Vagina (tissue), 2 donors: ENCODE results near the gene SGIP1. TPM values are rescaled to one million over a fixed set of nuclear protein-coding genes. Genes with fewer than 3 reads are reported as not detected.

Experiments
- DNase-seq, 2 donors: peaks; one replicate each; pipeline ENCODE4 v3.0.0-alpha.2; 2017; ENCODE audit errors: extremely low spot score in 2 of 2
- H3K27ac ChIP-seq: fragments of 200-600 bp; sonication (generic); one replicate; pipeline ENCODE4 v1.5.1; 2019
- H3K27me3 ChIP-seq: fragments of 200-600 bp; sonication (generic); one replicate; pipeline ENCODE4 v1.5.1; 2019
- H3K36me3 ChIP-seq, 2 donors: fragments of 200-600 bp; sonication (generic); one replicate each; pipeline ENCODE4 v1.5.1; 2017 to 2019
- H3K4me1 ChIP-seq: fragments of 200-600 bp; sonication (generic); one replicate; pipeline ENCODE4 v1.5.1; 2019
- H3K4me3 ChIP-seq, 2 donors: fragments of 200-600 bp; sonication (generic); 1 replicate in 1 of 2; 2 replicates in 1 of 2; pipeline ENCODE4 v1.5.1; 2016 to 2019
- H3K9me3 ChIP-seq: fragments of 200-600 bp; sonication (generic); one replicate; pipeline ENCODE4 v1.5.1; 2019
- POLR2A ChIP-seq, 2 donors: fragments of 450-650 bp; IDR thresholded peaks; one replicate each; pipeline ENCODE4 v1.6.1; 2017; ENCODE audit warnings: antibody characterized with exemption in 2 of 2, mild to moderate bottlenecking in 2 of 2, moderate library complexity in 2 of 2
- POLR2AphosphoS5 ChIP-seq, 2 donors: sonication (generic); formaldehyde crosslinking; IDR thresholded peaks; one replicate each; pipeline ENCODE4 v1.9.0; 2017; ENCODE audit warnings: antibody characterized with exemption in 2 of 2, mild to moderate bottlenecking in 2 of 2, low read depth in 1 of 2; ENCODE audit not compliant: insufficient read depth in 1 of 2
- intact Hi-C: fragments of 100-400 bp; cut with DNase I; formaldehyde crosslinking; loops from one replicate; pipeline ENCODE4 v1.15.1; 2023
- total RNA-seq: library from RNA; depleted of rRNA; stranded (reverse); fragments of >200 nt; gene quantifications from one replicate; pipeline ENCODE4 v1.2.3, GENCODE V29; 2016
- TF ChIP-seq, protein P1 (sequence below), 3 experiments: fragments of 450-650 bp in 2 of 3; fragments of 200-600 bp in 1 of 3; sonication (generic) in 1 of 3; IDR thresholded peaks; one replicate each; pipeline ENCODE4 v1.5.1; 2017 to 2019; ENCODE audit warnings: antibody characterized with exemption in 3 of 3, mild to moderate bottlenecking in 2 of 3, moderate library complexity in 2 of 3

The SGIP1 gene
- total RNA-seq, 1 donor from 2014 or later: 14.0 TPM

DNA sequence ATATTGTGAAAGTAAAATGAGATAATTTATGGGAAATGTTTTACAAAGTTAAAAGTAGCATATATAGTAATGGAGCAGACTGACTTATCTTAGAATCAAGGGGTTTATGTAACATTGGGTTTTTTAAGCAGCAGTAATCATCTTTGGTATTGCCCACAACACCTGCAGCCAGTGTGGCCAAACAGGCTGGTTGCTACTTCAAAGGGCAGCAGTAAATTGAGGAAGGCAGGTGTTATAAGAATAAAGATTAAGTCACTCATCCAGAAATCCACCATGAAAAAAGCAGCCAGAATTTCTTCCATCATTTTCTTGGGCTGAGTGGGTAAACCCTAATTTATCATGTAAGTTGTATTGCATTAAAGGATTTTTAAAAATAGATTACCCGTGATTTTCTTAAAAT, 235.0 kb downstream of the SGIP1 start:
- DNase-seq: no peak
- no peaks in the 10 kb centered on the region for H3K36me3 ChIP-seq
- intact Hi-C loops: no loop called here

DNA sequence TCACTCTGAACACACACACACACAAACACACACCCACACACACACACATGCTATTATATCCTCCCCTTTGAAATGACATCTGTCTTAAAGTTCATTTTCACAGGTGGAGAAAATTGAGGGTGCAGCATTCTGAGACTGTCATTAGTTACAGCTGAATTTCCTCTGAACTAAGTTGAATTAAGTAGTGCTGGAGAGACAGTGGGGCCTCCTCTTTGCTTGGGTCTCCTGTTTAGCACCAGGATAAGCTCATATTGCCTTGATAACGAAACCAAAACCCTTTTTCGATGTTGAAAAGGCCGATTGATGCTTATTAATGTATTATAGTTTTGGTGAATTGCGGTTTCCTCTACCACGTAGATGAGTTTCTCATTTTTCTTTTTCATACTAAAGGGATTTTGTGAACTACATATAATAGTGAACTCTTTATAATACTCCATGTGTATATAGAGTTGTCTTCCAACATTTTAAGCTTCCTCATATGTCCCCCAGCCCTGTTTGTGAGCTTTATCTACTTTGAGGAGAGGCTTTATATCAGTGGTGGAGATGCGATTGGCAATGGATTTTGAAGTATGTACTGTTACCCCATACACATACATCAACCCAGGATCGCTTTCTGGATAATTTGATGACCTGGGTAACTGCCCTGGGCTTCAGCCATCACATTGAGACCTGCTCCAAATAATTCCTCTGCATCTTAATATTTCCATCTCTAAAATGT, 235.7 kb downstream of the SGIP1 start:
- H3K27ac ChIP-seq: no peak overlapping the region
- no peak for DNase-seq
- no peaks in the 10 kb centered on the region for H3K4me1 ChIP-seq
- no peaks in the 10 kb centered on the region for H3K9me3 ChIP-seq
- no peaks in the 10 kb centered on the region for H3K27me3 ChIP-seq
- TF ChIP-seq POLR2AphosphoS5 (IDR thresholded peaks at IDR 0.05; ENCODE audit: insufficient read depth in 1 of 2, low read depth in 1 of 2) (no peak), POLR2A (IDR thresholded peaks at IDR 0.05) (no peak)
- TF ChIP-seq, protein P1, sequence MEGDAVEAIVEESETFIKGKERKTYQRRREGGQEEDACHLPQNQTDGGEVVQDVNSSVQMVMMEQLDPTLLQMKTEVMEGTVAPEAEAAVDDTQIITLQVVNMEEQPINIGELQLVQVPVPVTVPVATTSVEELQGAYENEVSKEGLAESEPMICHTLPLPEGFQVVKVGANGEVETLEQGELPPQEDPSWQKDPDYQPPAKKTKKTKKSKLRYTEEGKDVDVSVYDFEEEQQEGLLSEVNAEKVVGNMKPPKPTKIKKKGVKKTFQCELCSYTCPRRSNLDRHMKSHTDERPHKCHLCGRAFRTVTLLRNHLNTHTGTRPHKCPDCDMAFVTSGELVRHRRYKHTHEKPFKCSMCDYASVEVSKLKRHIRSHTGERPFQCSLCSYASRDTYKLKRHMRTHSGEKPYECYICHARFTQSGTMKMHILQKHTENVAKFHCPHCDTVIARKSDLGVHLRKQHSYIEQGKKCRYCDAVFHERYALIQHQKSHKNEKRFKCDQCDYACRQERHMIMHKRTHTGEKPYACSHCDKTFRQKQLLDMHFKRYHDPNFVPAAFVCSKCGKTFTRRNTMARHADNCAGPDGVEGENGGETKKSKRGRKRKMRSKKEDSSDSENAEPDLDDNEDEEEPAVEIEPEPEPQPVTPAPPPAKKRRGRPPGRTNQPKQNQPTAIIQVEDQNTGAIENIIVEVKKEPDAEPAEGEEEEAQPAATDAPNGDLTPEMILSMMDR (IDR thresholded peaks at IDR 0.05): no peak
- H3K36me3 ChIP-seq: no peaks in the 10 kb centered on the region
- intact Hi-C loops: no loop called here
- no peak overlapping the region for H3K4me3 ChIP-seq

More for the DNA sequence above, 235.0 kb downstream of the SGIP1 start:
- H3K27me3 ChIP-seq: no peaks in the 10 kb centered on the region
- H3K9me3 ChIP-seq: no peaks in the 10 kb centered on the region
- TF ChIP-seq POLR2A (IDR thresholded peaks at IDR 0.05): no peak
- TF ChIP-seq, protein P1 (IDR thresholded peaks at IDR 0.05): no peak
- TF ChIP-seq POLR2AphosphoS5 (IDR thresholded peaks at IDR 0.05; ENCODE audit: insufficient read depth in 1 of 2, low read depth in 1 of 2): no peak
- H3K4me3 ChIP-seq: no peak overlapping the region
- H3K4me1 ChIP-seq: no peaks in the 10 kb centered on the region
- H3K27ac ChIP-seq: no peak overlapping the region

DNA sequence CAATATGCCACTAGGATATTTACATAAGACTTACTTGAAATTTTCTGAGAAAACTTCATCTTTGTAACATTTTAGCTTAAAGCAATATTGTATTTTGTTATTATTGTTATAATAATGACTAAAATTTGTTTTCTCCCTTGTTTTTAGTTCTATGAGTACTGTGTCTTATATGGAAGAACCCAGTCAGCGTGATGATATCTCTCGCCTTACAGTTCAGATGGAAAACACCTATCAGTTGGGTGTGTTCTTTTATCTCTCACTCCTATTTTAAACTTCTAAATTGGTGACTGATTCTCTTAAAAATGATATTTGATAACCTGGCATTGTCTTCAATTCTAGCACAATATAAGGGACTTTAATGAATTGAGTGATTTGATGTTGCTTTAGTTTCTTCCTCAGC, 236.3 kb downstream of the SGIP1 start:
- TF ChIP-seq, protein P1 (IDR thresholded peaks at IDR 0.05): no peak
- TF ChIP-seq POLR2A (IDR thresholded peaks at IDR 0.05): no peak
- no peak for TF ChIP-seq POLR2AphosphoS5 (IDR thresholded peaks at IDR 0.05; ENCODE audit: insufficient read depth in 1 of 2, low read depth in 1 of 2)
- no peak overlapping the region for H3K27ac ChIP-seq
- DNase-seq: no peak
- H3K27me3 ChIP-seq: no peaks in the 10 kb centered on the region
- H3K36me3 ChIP-seq: no peaks in the 10 kb centered on the region
- H3K9me3 ChIP-seq: no peaks in the 10 kb centered on the region
- H3K4me1 ChIP-seq: no peaks in the 10 kb centered on the region
- no peak overlapping the region for H3K4me3 ChIP-seq
- intact Hi-C loops: no loop called here

DNA sequence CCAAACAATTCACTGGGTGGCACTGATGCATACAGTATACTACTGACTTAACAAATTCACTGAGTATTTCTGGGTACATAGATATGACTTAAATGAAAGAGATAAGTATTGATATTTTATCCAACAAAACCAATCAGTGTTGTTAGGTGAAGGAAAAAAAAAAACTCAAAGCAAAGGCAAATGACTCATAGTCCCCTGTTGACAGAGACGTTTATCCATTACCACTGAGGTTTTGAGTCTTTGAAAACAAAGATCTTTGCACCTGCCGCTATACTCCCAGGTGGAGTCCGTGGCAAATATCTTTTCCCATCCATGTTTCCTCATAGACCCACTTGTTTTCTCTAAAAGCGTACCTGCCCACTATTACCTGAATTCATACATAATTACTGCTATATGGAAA, 236.7 kb downstream of the SGIP1 start:
- TF ChIP-seq, protein P1 (IDR thresholded peaks at IDR 0.05): no peak
- no peak for TF ChIP-seq POLR2A (IDR thresholded peaks at IDR 0.05)
- no peak for TF ChIP-seq POLR2AphosphoS5 (IDR thresholded peaks at IDR 0.05; ENCODE audit: insufficient read depth in 1 of 2, low read depth in 1 of 2)
- intact Hi-C loops: no loop called here
- Histone ChIP-seq H3K27ac (no peak overlapping the region), H3K27me3 (no peaks in the 10 kb centered on the region), H3K36me3 (no peaks in the 10 kb centered on the region), H3K4me3 (no peak overlapping the region), H3K4me1 (no peaks in the 10 kb centered on the region), H3K9me3 (no peaks in the 10 kb centered on the region)
- DNase-seq: no peak

DNA sequence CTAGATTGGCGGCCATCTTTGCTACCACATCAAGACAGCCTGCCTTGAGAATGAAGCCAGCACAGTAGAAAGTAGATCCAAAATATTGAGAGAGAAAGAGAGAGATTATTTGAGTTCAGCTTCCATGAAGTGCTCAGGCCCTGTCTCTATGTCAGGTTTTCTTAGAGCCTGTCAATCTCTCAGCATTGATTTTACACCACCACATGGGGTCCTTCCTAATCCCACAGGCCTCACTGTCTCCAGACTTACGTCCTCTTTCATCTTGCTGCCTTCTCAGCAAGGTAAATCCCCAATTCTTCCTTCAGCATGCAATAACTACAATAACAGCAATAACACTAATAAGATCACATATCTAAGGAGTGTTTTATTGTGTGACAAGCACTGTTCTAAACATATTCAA, 239.3 kb downstream of the SGIP1 start:
- intact Hi-C loops: no loop called here
- no peak for TF ChIP-seq POLR2AphosphoS5 (IDR thresholded peaks at IDR 0.05; ENCODE audit: insufficient read depth in 1 of 2, low read depth in 1 of 2)
- TF ChIP-seq, protein P1 (IDR thresholded peaks at IDR 0.05): no peak
- TF ChIP-seq POLR2A (IDR thresholded peaks at IDR 0.05): no peak
- no peak overlapping the region for H3K4me3 ChIP-seq
- no peak for DNase-seq
- no peaks in the 10 kb centered on the region for H3K4me1 ChIP-seq
- no peaks in the 10 kb centered on the region for H3K9me3 ChIP-seq
- H3K36me3 ChIP-seq: no peaks in the 10 kb centered on the region
- H3K27ac ChIP-seq: no peak overlapping the region
- no peaks in the 10 kb centered on the region for H3K27me3 ChIP-seq
